Loucy (cell line): ENCODE data around the gene LRRC31.

Experiments
- H2AFZ ChIP-seq: fragments of 200-600 bp; sonication (generic); 2 replicates; pipeline ENCODE4 v1.6.0; 2016; ENCODE audit warnings: antibody characterized with exemption, mild to moderate bottlenecking, low read length, moderate library complexity
- H3F3A ChIP-seq: fragments of 200-600 bp; 2 replicates; pipeline ENCODE4 v1.6.0; 2016; ENCODE audit warnings: antibody characterized with exemption, low read depth, mild to moderate bottlenecking
- H3K27me3 ChIP-seq: fragments of 200-600 bp; sonication (generic); 2 replicates; pipeline ENCODE4 v1.6.1; 2014; ENCODE audit warnings: low read length, mild to moderate bottlenecking; ENCODE audit not compliant: insufficient read depth, poor library complexity, severe bottlenecking
- H3K36me3 ChIP-seq: fragments of 200-600 bp; sonication (generic); 2 replicates; pipeline ENCODE4 v1.6.1; 2016; ENCODE audit warnings: low read length; ENCODE audit not compliant: insufficient read depth
- H3K4me1 ChIP-seq: fragments of 200-600 bp; sonication (generic); 2 replicates; pipeline ENCODE4 v1.5.1; 2014; ENCODE audit warnings: low read length, mild to moderate bottlenecking; ENCODE audit not compliant: insufficient read depth, poor library complexity, severe bottlenecking
- H3K4me2 ChIP-seq: fragments of 200-600 bp; sonication (generic); 2 replicates; pipeline ENCODE4 v1.6.0; 2014; ENCODE audit warnings: antibody characterized with exemption, low read length, low read depth, mild to moderate bottlenecking; ENCODE audit not compliant: poor library complexity, severe bottlenecking
- H3K4me3 ChIP-seq: fragments of 200-600 bp; sonication (generic); 2 replicates; pipeline ENCODE4 v1.5.1; 2014; ENCODE audit warnings: low read length, mild to moderate bottlenecking, mixed read lengths; ENCODE audit not compliant: poor library complexity, severe bottlenecking
- H3K79me2 ChIP-seq: fragments of 200-600 bp; sonication (generic); 2 replicates; pipeline ENCODE4 v1.6.1; 2014; ENCODE audit warnings: low read length; ENCODE audit not compliant: insufficient read depth
- H3K9ac ChIP-seq: fragments of 200-600 bp; sonication (generic); 2 replicates; pipeline ENCODE4 v1.6.0; 2014; ENCODE audit warnings: mild to moderate bottlenecking, low read depth, low read length, moderate library complexity; ENCODE audit not compliant: poor library complexity, severe bottlenecking
- H3K9me2 ChIP-seq: fragments of 200-600 bp; sonication (generic); replicated peaks from 2 replicates; pipeline ENCODE4 v1.6.1; 2016; ENCODE audit warnings: low read depth, low read length, mixed read lengths
- H3K9me3 ChIP-seq: fragments of 200-600 bp; sonication (generic); 2 replicates; pipeline ENCODE4 v1.6.1; 2014; ENCODE audit warnings: mild to moderate bottlenecking, antibody characterized with exemption, low read length, low read depth; ENCODE audit not compliant: insufficient read depth
- H4K20me1 ChIP-seq: fragments of 200-600 bp; sonication (generic); 2 replicates; pipeline ENCODE4 v1.6.0; 2014; ENCODE audit warnings: antibody characterized with exemption, low read length, mild to moderate bottlenecking; ENCODE audit not compliant: insufficient read depth, poor library complexity, severe bottlenecking
- EZH2phosphoT487 ChIP-seq: fragments of 200-600 bp; IDR thresholded peaks from 2 replicates; pipeline ENCODE4 v1.6.1; 2018; ENCODE audit warnings: antibody characterized with exemption, mild to moderate bottlenecking, moderate library complexity, borderline replicate concordance
- TF ChIP-seq, protein P1 (sequence below): fragments of 200-600 bp; sonication (generic); conservative IDR thresholded peaks from 2 replicates; pipeline ENCODE4 v1.5.1; 2014; ENCODE audit warnings: mild to moderate bottlenecking, antibody characterized with exemption, low read length

The LRRC31 gene

DNA sequence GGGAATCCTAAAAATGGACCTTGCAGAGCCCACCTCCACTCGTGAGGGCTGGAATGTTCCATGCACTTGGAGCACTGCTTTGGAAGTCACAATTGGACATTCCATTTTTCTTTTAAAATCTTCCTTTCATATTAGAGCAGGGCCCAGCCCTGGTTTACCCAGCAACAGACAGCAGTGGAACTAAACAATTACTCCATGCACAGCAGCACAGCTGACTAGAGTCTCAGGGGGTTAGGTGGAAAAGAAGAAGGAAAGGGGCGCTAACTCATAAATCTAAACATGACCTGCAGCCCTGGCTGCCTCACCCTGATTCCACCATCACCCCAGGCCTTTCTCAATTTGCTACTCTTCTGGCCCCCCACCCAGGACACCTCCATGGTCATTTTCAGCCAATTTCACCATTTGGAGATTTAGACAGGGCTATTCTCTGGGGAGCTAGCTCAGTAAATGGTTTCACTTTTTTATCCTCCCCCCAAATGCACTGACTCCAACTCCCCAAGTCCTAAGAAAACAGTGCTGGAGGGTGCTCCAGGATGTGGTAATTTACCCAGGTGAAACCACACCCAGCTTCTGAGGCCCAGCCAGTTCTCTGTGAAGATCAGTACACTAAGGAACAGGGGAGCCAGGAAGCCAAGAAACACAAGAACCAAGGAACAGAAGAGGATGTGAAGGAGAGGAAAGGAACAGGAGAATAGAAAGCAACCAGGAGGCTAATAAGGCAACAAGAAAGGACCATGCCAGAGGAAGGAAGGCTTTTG lies 1.6 kb upstream of the LRRC31 start:
- Histone ChIP-seq H3K9me3 (no peaks in the 10 kb centered on the region), H3K4me2 (peak overlapping the region; percentile 28), H3K27me3 (peaks cover 2% of the 10 kb centered on the region), H3K36me3 (no peaks in the 10 kb centered on the region), H3K4me3 (no peak overlapping the region), H3K79me2 (no peaks in the 10 kb centered on the region), H3K4me1 (peaks cover 8% of the 10 kb centered on the region), H3K9me2 (no peaks in the 10 kb centered on the region), H2AFZ (no peak overlapping the region), H3F3A (no peaks in the 10 kb centered on the region), H3K9ac (no peak overlapping the region), H4K20me1 (no peaks in the 10 kb centered on the region)
- no peak for TF ChIP-seq EZH2phosphoT487
- TF ChIP-seq, protein P1, sequence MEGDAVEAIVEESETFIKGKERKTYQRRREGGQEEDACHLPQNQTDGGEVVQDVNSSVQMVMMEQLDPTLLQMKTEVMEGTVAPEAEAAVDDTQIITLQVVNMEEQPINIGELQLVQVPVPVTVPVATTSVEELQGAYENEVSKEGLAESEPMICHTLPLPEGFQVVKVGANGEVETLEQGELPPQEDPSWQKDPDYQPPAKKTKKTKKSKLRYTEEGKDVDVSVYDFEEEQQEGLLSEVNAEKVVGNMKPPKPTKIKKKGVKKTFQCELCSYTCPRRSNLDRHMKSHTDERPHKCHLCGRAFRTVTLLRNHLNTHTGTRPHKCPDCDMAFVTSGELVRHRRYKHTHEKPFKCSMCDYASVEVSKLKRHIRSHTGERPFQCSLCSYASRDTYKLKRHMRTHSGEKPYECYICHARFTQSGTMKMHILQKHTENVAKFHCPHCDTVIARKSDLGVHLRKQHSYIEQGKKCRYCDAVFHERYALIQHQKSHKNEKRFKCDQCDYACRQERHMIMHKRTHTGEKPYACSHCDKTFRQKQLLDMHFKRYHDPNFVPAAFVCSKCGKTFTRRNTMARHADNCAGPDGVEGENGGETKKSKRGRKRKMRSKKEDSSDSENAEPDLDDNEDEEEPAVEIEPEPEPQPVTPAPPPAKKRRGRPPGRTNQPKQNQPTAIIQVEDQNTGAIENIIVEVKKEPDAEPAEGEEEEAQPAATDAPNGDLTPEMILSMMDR: no peak

DNA sequence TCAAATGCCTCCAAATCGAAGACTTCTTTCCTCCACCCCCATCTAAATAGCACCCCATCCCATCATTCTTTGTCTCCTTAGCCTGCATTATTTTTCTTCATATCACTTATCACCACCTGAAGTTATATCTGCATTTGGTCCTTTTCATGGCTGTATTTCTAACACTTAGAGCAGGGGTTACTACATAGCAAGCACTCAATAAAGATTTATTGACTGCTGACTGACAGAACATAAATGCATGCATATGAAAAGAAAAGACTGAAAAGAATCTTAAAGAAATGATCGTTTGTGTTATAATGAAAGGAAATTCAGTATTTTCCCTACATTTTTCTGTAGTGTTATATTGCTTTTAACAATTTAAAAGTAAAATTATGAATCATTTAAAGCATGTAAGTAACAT lies 1.4 kb downstream of the LRRC31 start:
- no peaks in the 10 kb centered on the region for H3K79me2 ChIP-seq
- no peaks in the 10 kb centered on the region for H3K9me2 ChIP-seq
- no peaks in the 10 kb centered on the region for H3K36me3 ChIP-seq
- H4K20me1 ChIP-seq: no peaks in the 10 kb centered on the region
- no peak overlapping the region for H2AFZ ChIP-seq
- no peaks in the 10 kb centered on the region for H3K9me3 ChIP-seq
- no peak overlapping the region for H3K4me3 ChIP-seq
- peaks cover 29% of the 10 kb centered on the region for H3K27me3 ChIP-seq
- no peak overlapping the region for H3K9ac ChIP-seq
- TF ChIP-seq, protein P1: no peak
- no peak for TF ChIP-seq EZH2phosphoT487
- H3K4me1 ChIP-seq: peaks cover 8% of the 10 kb centered on the region
- H3F3A ChIP-seq: no peaks in the 10 kb centered on the region
- H3K4me2 ChIP-seq: no peak overlapping the region

GRCh38 chr3:169867584-169868210 lies 2.0 kb downstream of the LRRC31 start:
- H3F3A ChIP-seq: no peaks in the 10 kb centered on the region
- H3K4me3 ChIP-seq: no peak overlapping the region
- TF ChIP-seq, protein P1: no peak
- no peak for TF ChIP-seq EZH2phosphoT487
- no peaks in the 10 kb centered on the region for H3K36me3 ChIP-seq
- peaks cover 29% of the 10 kb centered on the region for H3K27me3 ChIP-seq
- H3K9me2 ChIP-seq: no peaks in the 10 kb centered on the region
- H2AFZ ChIP-seq: no peak overlapping the region
- no peak overlapping the region for H3K4me2 ChIP-seq
- no peaks in the 10 kb centered on the region for H4K20me1 ChIP-seq
- no peaks in the 10 kb centered on the region for H3K9me3 ChIP-seq
- no peaks in the 10 kb centered on the region for H3K79me2 ChIP-seq
- peaks cover 10% of the 10 kb centered on the region for H3K4me1 ChIP-seq
- no peak overlapping the region for H3K9ac ChIP-seq
